ENCODE data around the gene ZNF8.

The ZNF8 gene

GRCh38 chr19:58317476-58318072, 38.8 kb downstream of the ZNF8 start:
- in situ Hi-C loops (cut with MboI; ENCODE audit: low pct_unique_long_range_greater_than_20kb, low sequenced_read_pairs, unreplicated experiment), result no loop called here
- TF ChIP-seq CTCF (IDR thresholded peaks at IDR 0.05; ENCODE audit: extremely low read depth, insufficient read depth, missing control alignments), result no peak
- no peak for DNase-seq (ENCODE audit: low spot score)

GRCh38 chr19:58318297-58318696, 39.5 kb downstream of the ZNF8 start:
- DNase-seq (ENCODE audit: low spot score), result no peak
- in situ Hi-C loops (cut with MboI; ENCODE audit: low pct_unique_long_range_greater_than_20kb, low sequenced_read_pairs, unreplicated experiment), result no loop called here
- no peak for TF ChIP-seq CTCF (IDR thresholded peaks at IDR 0.05; ENCODE audit: extremely low read depth, insufficient read depth, missing control alignments)

GRCh38 chr19:58319241-58319640, 40.5 kb downstream of the ZNF8 start:
- no peak for TF ChIP-seq CTCF (IDR thresholded peaks at IDR 0.05; ENCODE audit: extremely low read depth, insufficient read depth, missing control alignments)
- in situ Hi-C loops (cut with MboI; ENCODE audit: low pct_unique_long_range_greater_than_20kb, low sequenced_read_pairs, unreplicated experiment), result no loop called here

GRCh38 chr19:58325311-58326022, 46.7 kb downstream of the ZNF8 start:
- DNase-seq (ENCODE audit: low spot score), result no peak
- in situ Hi-C loops (cut with MboI; ENCODE audit: low pct_unique_long_range_greater_than_20kb, low sequenced_read_pairs, unreplicated experiment), result no loop called here

More at GRCh38 chr19:58319241-58319640, 40.5 kb downstream of the ZNF8 start:
- DNase-seq (ENCODE audit: low spot score), result no peak

GRCh38 chr19:58326501-58326913, 47.8 kb downstream of the ZNF8 start:
- in situ Hi-C loops (cut with MboI; ENCODE audit: low pct_unique_long_range_greater_than_20kb, low sequenced_read_pairs, unreplicated experiment), result no loop called here
- no peak for TF ChIP-seq CTCF (IDR thresholded peaks at IDR 0.05; ENCODE audit: extremely low read depth, insufficient read depth, missing control alignments)
- DNase-seq (ENCODE audit: low spot score), result no peak

More at GRCh38 chr19:58325311-58326022, 46.7 kb downstream of the ZNF8 start:
- TF ChIP-seq CTCF (IDR thresholded peaks at IDR 0.05; ENCODE audit: extremely low read depth, insufficient read depth, missing control alignments), result no peak

- TF ChIP-seq CTCF (IDR thresholded peaks at IDR 0.05; ENCODE audit: extremely low read depth, insufficient read depth, missing control alignments), result no peak
- in situ Hi-C loops (cut with MboI; ENCODE audit: low pct_unique_long_range_greater_than_20kb, low sequenced_read_pairs, unreplicated experiment), result no loop called here
- DNase-seq (ENCODE audit: low spot score), result peak; percentile 94
These were observed 48.4 kb downstream of the ZNF8 start, which contains the start of gene ZSCAN22 for GRCh38 chr19:58326914-58327726. Gene ZSCAN22, plus strand, starts transcription at chr19:58326994. Its CDS starts 7,809 bp downstream, at chr19:58334803.
